SK-N-SH (cell line): Measurements from ENCODE around the gene NCLN. TPM values are rescaled to one million over a fixed set of nuclear protein-coding genes. Genes with fewer than 3 reads are reported as not detected.
"Not testable (repeated sequence)": the region's sequence is repeated elsewhere in the genome, so short reads cannot be mapped to it uniquely, and the experiment has no call there.

Source experiments
- CTCF ChIA-PET: fragments of 300-600, 350-600 bp; formaldehyde crosslinking; extraction: SDS; loops from one replicate; lab custom pipeline; 2021; lab: Yijun Ruan, JAX
- POLR2A ChIA-PET: fragments of 350-600 bp; sonication (Branson Sonifier 250); formaldehyde crosslinking; extraction: SDS; loops from one replicate; lab custom pipeline; 2020; ENCODE audit warnings: antibody characterized with exemption, inconsistent platforms; lab: Yijun Ruan, JAX
- DNase-seq: peaks from one replicate; pipeline ENCODE4 v3.0.0; 2012
- H2AFZ ChIP-seq: fragments of 200-600 bp; sonication (generic); 2 replicates; pipeline ENCODE4 v1.8.1; 2016; ENCODE audit warnings: antibody characterized with exemption, mild to moderate bottlenecking, low read depth
- H3F3A ChIP-seq: fragments of 200-600 bp; sonication (generic); replicated peaks from 2 replicates; pipeline ENCODE3; 2016; ENCODE audit warnings: antibody characterized with exemption, mild to moderate bottlenecking; ENCODE audit not compliant: insufficient read depth
- H3K27ac ChIP-seq, 2 experiments: fragments of 200-500 bp in 1 of 2; fragments of 200-600 bp in 1 of 2; sonication (Bioruptor generic) in 1 of 2; sonication (generic), shearing (Covaris generic) in 1 of 2; 2 replicates each; pipeline versions ENCODE4 v1.5.1 to v1.6.1; 2014 to 2016; ENCODE audit warnings: low read depth in 2 of 2, inconsistent platforms in 1 of 2, low read length in 1 of 2, mild to moderate bottlenecking in 1 of 2, mixed read lengths in 1 of 2
- H3K27me3 ChIP-seq: fragments of 200-600 bp; sonication (generic), shearing (Covaris generic); 2 replicates; pipeline ENCODE4 v1.6.1; 2016; ENCODE audit warnings: mixed run types; ENCODE audit not compliant: insufficient read depth
- H3K36me3 ChIP-seq, 2 experiments: fragments of 200-500 bp in 1 of 2; fragments of 200-600 bp in 1 of 2; sonication (Bioruptor generic) in 1 of 2; sonication (generic) in 1 of 2; replicated peaks in 1 of 2; 2 replicates each; pipeline versions ENCODE3 to v1.5.1; 2014 to 2016; ENCODE audit warnings: low read length in 1 of 2, mild to moderate bottlenecking in 1 of 2; ENCODE audit not compliant: insufficient read depth in 2 of 2, control insufficient read depth in 1 of 2
- H3K4me1 ChIP-seq, 2 experiments: fragments of 200-500 bp in 1 of 2; fragments of 200-600 bp in 1 of 2; sonication (Bioruptor generic) in 1 of 2; sonication (generic), shearing (Covaris generic) in 1 of 2; 2 replicates each; pipeline versions ENCODE4 v1.5.1 to v1.6.1; 2014 to 2016; ENCODE audit warnings: low read depth in 1 of 2, low read length in 1 of 2, mixed run types in 1 of 2; ENCODE audit not compliant: insufficient read depth in 2 of 2, control insufficient read depth in 1 of 2
- H3K4me2 ChIP-seq: fragments of 200-600 bp; sonication (generic), shearing (Covaris generic); 2 replicates; pipeline ENCODE4 v1.6.1; 2017; ENCODE audit warnings: mixed run types
- H3K4me3 ChIP-seq, 2 experiments: fragments of 200-500 bp in 1 of 2; fragments of 200-600 bp in 1 of 2; sonication (Bioruptor generic) in 1 of 2; sonication (generic), shearing (Covaris generic) in 1 of 2; 2 replicates each; pipeline versions ENCODE4 v1.5.1 to v1.8.1; 2014 to 2016; ENCODE audit warnings: low read depth in 2 of 2, inconsistent platforms in 1 of 2, low read length in 1 of 2, mild to moderate bottlenecking in 1 of 2, mixed read lengths in 1 of 2, moderate library complexity in 1 of 2
- H3K79me2 ChIP-seq: fragments of 200-600 bp; sonication (generic); 2 replicates; pipeline ENCODE4 v1.8.1; 2017; ENCODE audit warnings: mild to moderate bottlenecking; ENCODE audit not compliant: insufficient read depth
- H3K9ac ChIP-seq: fragments of 200-600 bp; sonication (generic); 2 replicates; pipeline ENCODE4 v1.6.1; 2017; ENCODE audit warnings: mixed run types
- H3K9me2 ChIP-seq: fragments of 200-600 bp; sonication (generic); 2 replicates; pipeline ENCODE4 v1.6.1; 2017; ENCODE audit warnings: mixed run types
- H3K9me3 ChIP-seq: fragments of 200-600 bp; sonication (generic); 2 replicates; pipeline ENCODE4 v1.6.1; 2017; ENCODE audit warnings: mixed run types, mild to moderate bottlenecking, moderate library complexity
- H4K20me1 ChIP-seq: fragments of 200-600 bp; sonication (generic); 2 replicates; pipeline ENCODE4 v1.6.1; 2017; ENCODE audit warnings: mild to moderate bottlenecking, mixed run types; ENCODE audit not compliant: insufficient read depth
- CHD2 ChIP-seq: fragments of 150-350 bp; IDR thresholded peaks from 2 replicates; pipeline ENCODE4 v1.6.1; 2018; ENCODE audit warnings: low read length; ENCODE audit not compliant: partially characterized antibody
- EP300 ChIP-seq, 2 experiments: IDR thresholded peaks; 2 replicates each; pipeline versions ENCODE4 v1.4.0 to v1.6.1; 2012; ENCODE audit warnings: borderline replicate concordance in 1 of 2, low read depth in 1 of 2, low read length in 1 of 2
- GABPA ChIP-seq: IDR thresholded peaks from 2 replicates; pipeline ENCODE4 v1.4.0; 2012; ENCODE audit warnings: low read depth, mild to moderate bottlenecking
- JUND ChIP-seq: IDR thresholded peaks from 2 replicates; pipeline ENCODE4 v1.4.0; 2012
- MXI1 ChIP-seq: IDR thresholded peaks from 2 replicates; pipeline ENCODE4 v1.6.1; 2012; ENCODE audit warnings: mild to moderate bottlenecking, low read depth, low read length, improper control_type of control experiment
- POLR2AphosphoS5 ChIP-seq: IDR thresholded peaks from 2 replicates; pipeline ENCODE4 v1.6.1; 2012; ENCODE audit warnings: low read depth, low read length
- RAD21 ChIP-seq: IDR thresholded peaks from 2 replicates; pipeline ENCODE4 v1.6.1; 2012; ENCODE audit warnings: mild to moderate bottlenecking, low read length
- RFX5 ChIP-seq: IDR thresholded peaks from 2 replicates; pipeline ENCODE4 v1.6.1; 2012; ENCODE audit warnings: mild to moderate bottlenecking, improper control_type of control experiment, low read length
- RXRA ChIP-seq: IDR thresholded peaks from 2 replicates; pipeline ENCODE4 v1.4.0; 2012; ENCODE audit warnings: low read depth, mild to moderate bottlenecking, borderline replicate concordance
- SIN3A ChIP-seq: IDR thresholded peaks from 2 replicates; pipeline ENCODE4 v1.6.1; 2012; ENCODE audit warnings: low read depth, mild to moderate bottlenecking, low read length, moderate library complexity, borderline replicate concordance
- TEAD4 ChIP-seq: IDR thresholded peaks from 2 replicates; pipeline ENCODE4 v1.4.0; 2012; ENCODE audit warnings: mild to moderate bottlenecking, borderline replicate concordance; ENCODE audit not compliant: insufficient read depth
- YY1 ChIP-seq: IDR thresholded peaks from 2 replicates; pipeline ENCODE4 v1.4.0; 2012; ENCODE audit warnings: low read depth, mild to moderate bottlenecking
- WGBS: methylation state at CpG from one replicate; pipeline ENCODE4 v1.1.6; 2017; ENCODE audit warnings: low lambda C conversion rate; 5-methylcytosine and 5-hydroxymethylcytosine counted together
- polyA plus RNA-seq, 3 experiments: library from polyadenylated mRNA; depleted of rRNA; stranded (reverse); fragments of >200 nt; gene quantifications; 2 replicates each; pipeline ENCODE4 v1.2.3, GENCODE V29; 2012
- TF ChIP-seq, protein P1 (sequence below): IDR thresholded peaks from 2 replicates; pipeline ENCODE4 v1.4.0; 2012; ENCODE audit warnings: low read depth
- TF ChIP-seq, protein P2 (sequence below): IDR thresholded peaks from 2 replicates; pipeline ENCODE4 v1.6.1; 2012; ENCODE audit warnings: mild to moderate bottlenecking, low read depth, low read length, moderate library complexity

Gene NCLN
- polyA plus RNA-seq, 1 of the 3 experiments (the other 2 are of a cell fraction), result 69.0 TPM

DNA sequence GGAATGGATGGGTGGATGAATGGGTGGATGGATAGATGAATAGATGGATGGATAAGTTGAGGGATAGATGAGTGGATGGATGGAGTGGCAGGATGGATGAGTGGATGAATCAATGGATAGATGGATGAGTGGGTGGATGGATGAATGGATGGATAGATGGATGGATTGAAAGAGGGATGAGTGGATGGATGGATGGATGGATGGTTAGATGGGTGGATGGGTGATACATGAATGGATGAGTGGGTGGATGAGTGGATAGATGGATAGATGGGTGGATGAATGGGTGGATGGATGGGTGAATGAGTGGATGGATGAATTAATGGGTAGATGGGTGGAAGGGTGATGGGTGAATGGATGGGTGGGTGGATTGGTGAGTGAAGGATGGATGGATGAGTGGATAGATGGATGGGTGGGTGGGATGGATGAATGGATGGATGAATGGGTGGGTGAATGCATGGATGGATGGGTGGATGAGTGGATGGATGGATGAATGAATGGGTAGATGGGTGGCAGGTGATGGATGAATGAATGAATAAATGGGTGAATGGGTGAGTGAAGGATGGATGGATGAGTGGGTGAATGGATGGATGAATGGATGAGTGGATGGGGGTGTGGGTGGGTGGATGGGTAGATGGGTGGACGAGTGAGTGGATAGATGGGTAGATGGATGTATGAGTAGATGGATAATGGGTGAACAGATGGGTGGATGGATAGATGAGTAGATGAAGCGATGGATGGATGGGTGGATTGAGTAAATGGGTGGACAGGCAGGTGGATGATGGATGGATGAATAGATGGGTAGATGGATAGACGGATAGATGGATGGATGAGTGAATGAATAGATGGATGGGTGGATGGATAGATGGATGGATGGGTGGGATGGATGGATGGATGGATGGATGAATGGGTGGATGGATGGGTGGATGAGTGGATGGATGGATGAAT is 32.2 kb upstream of the NCLN start:
- Histone ChIP-seq H2AFZ (no peak overlapping the region), H4K20me1 (no peaks in the 10 kb centered on the region), H3K4me1 (peaks cover 0 to 3% of the 10 kb centered on the region in 2 experiments; a peak in 2 of 4 replicates), H3K4me3 (no peak overlapping the region), H3K79me2 (no peaks in the 10 kb centered on the region), H3K4me2 (no peak overlapping the region), H3K9me2 (no peaks in the 10 kb centered on the region), H3K27me3 (no peaks in the 10 kb centered on the region), H3K36me3 (no peaks in the 10 kb centered on the region), H3K9ac (no peak overlapping the region), H3F3A (peaks cover 3% of the 10 kb centered on the region), H3K9me3 (no peaks in the 10 kb centered on the region), H3K27ac (no peak overlapping the region)
- ChIA-PET POLR2A (no interaction called here), CTCF (no interaction called here)
- 90% methylated on average over 3 of the region's 3 CpGs for WGBS
- TF ChIP-seq RXRA, result no peak
- TF ChIP-seq TEAD4, result no peak
- TF ChIP-seq SIN3A, result no peak
- no peak for TF ChIP-seq CHD2
- DNase-seq, result no peak

DNA sequence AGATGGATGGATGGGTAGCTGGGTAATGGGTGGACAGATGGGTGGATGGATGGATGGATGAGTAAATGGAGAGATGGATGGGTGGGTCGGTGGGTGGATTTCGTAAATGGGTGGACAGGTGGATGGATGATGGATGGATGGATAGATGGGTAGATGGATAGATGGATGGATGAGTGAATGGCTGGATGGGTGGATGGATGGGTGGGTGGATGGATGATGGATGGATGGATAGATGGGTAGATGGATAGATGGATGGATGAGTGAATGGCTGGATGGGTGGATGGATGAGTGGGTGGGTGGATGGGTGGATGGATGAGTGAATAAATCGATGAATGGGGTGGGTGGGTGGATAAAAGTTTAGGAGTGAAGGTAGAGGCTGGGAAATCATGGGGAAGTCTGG is 31.3 kb upstream of the NCLN start:
- H4K20me1 ChIP-seq, POLR2A ChIA-PET, DNase-seq, CTCF ChIA-PET, H3K36me3 ChIP-seq, H3K79me2 ChIP-seq, H3F3A ChIP-seq, H2AFZ ChIP-seq, H3K4me1 ChIP-seq, H3K9me3 ChIP-seq, H3K9me2 ChIP-seq, H3K27me3 ChIP-seq: not testable (repeated sequence)
- Histone ChIP-seq H3K27ac (peak overlapping the region in 1 of 2 experiments; percentile 96; a peak in 2 of 4 replicates), H3K4me3 (peak overlapping the region; percentile 8 to 28; a peak in 2 of 4 replicates), H3K9ac (peak overlapping the region; percentile 71), H3K4me2 (peak overlapping the region; percentile 57)
- WGBS, result 68% methylated on average over 3 of the region's 3 CpGs

DNA sequence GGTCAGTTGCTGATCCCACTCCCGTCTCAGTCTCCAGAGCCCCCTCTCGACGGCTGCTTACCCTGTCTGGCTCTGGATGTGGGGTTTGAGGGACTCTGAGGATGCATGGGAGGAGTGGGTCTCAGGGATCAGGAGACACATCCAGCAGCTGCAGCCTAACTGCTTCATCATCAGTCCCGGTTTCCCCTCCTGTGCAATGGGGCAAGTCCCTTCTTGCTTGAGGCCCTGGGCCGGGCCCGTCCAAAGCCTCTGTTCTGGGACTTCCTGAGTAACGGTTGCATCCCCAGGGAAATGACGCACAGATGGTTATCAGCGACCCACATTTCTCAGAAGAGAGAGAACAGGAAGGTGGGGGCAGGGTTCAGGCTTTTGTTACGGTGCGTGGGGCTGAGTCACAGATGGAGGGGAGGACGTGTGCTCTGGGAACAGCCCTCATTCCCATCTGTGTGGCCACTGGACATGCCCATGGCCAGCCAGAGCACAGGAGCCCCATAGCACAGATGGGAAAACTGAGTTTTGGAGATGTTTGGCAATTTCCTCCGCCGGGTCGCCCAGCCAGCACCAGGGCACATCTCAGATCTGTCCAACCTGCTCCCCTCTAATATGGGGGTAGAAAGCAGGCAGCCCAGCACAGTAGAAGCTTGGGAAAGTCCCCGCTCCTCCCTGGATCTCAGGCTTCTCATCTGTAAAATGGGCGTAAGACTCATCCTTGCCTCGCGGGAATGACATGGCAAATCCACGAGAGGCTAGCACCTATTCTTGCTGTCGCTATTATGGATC is 30.6 kb upstream of the NCLN start:
- Histone ChIP-seq H3K27me3 (no peaks in the 10 kb centered on the region), H3K79me2 (no peaks in the 10 kb centered on the region), H3F3A (peaks cover 4% of the 10 kb centered on the region), H3K4me1 (peaks cover 0 to 3% of the 10 kb centered on the region in 2 experiments; a peak in 2 of 4 replicates), H3K9me3 (no peaks in the 10 kb centered on the region), H4K20me1 (no peaks in the 10 kb centered on the region), H3K27ac (peak overlapping the region in 1 of 2 experiments; percentile 96; a peak in 2 of 4 replicates), H3K9me2 (no peaks in the 10 kb centered on the region), H3K4me3 (peak overlapping the region; percentile 8 to 28; a peak in 2 of 4 replicates), H3K4me2 (peak overlapping the region; percentile 57), H3K9ac (peak overlapping the region; percentile 71), H3K36me3 (no peaks in the 10 kb centered on the region), H2AFZ (peak overlapping the region; percentile 23)
- 36% methylated on average over 16 of the region's 21 CpGs for WGBS
- CTCF ChIA-PET, result interaction anchor here (1.2 kb wide), 1 partner anchor 193 kb away, joined by 3 read pairs; no protein-coding TSS in a partner anchor
- peak; percentile 66 for DNase-seq
- POLR2A ChIA-PET, result no interaction called here
- TF ChIP-seq CHD2 (no peak), GABPA (peak; percentile 72), JUND (peak; percentile 98; the same call in 1 of the 2 replicates), RXRA (no peak; the same call in 1 of the 2 replicates), YY1 (peak; percentile 68; the same call in 1 of the 2 replicates), RAD21 (no peak), RFX5 (no peak), EP300 (IDR thresholded peaks at IDR 0.05; ENCODE audit: borderline replicate concordance in 1 of 2, low read depth in 1 of 2, low read length in 1 of 2) (peak in 1 of 2 experiments; percentile 98; a peak in 2 of 4 replicates), SIN3A (peak; percentile 94), MXI1 (no peak), POLR2AphosphoS5 (peak; percentile 87; the same call in 1 of the 2 replicates)
- TF ChIP-seq, protein P1, sequence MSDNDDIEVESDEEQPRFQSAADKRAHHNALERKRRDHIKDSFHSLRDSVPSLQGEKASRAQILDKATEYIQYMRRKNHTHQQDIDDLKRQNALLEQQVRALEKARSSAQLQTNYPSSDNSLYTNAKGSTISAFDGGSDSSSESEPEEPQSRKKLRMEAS, result peak; percentile 98
- TF ChIP-seq, protein P2, sequence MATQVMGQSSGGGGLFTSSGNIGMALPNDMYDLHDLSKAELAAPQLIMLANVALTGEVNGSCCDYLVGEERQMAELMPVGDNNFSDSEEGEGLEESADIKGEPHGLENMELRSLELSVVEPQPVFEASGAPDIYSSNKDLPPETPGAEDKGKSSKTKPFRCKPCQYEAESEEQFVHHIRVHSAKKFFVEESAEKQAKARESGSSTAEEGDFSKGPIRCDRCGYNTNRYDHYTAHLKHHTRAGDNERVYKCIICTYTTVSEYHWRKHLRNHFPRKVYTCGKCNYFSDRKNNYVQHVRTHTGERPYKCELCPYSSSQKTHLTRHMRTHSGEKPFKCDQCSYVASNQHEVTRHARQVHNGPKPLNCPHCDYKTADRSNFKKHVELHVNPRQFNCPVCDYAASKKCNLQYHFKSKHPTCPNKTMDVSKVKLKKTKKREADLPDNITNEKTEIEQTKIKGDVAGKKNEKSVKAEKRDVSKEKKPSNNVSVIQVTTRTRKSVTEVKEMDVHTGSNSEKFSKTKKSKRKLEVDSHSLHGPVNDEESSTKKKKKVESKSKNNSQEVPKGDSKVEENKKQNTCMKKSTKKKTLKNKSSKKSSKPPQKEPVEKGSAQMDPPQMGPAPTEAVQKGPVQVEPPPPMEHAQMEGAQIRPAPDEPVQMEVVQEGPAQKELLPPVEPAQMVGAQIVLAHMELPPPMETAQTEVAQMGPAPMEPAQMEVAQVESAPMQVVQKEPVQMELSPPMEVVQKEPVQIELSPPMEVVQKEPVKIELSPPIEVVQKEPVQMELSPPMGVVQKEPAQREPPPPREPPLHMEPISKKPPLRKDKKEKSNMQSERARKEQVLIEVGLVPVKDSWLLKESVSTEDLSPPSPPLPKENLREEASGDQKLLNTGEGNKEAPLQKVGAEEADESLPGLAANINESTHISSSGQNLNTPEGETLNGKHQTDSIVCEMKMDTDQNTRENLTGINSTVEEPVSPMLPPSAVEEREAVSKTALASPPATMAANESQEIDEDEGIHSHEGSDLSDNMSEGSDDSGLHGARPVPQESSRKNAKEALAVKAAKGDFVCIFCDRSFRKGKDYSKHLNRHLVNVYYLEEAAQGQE, result peak; percentile 81
